Liver (tissue), 9 donors: Measurements from ENCODE around the gene KCNS3. TPM values are rescaled to one million over a fixed set of nuclear protein-coding genes. Genes with fewer than 3 reads are reported as not detected.
"Not testable (repeated sequence)": the region's sequence is repeated elsewhere in the genome, so short reads cannot be mapped to it uniquely, and the experiment has no call there.

ENCODE experiments used
- DNase-seq: peaks from one replicate; pipeline ENCODE4 v3.0.0-alpha.2; 2017; ENCODE audit warnings: low spot score
- H3K27ac ChIP-seq, 2 donors: one replicate each; pipeline ENCODE4 v1.7.0; 2013; ENCODE audit warnings: inconsistent platforms in 2 of 2, low read length in 2 of 2, control low read depth in 1 of 2, low read depth in 1 of 2, mild to moderate bottlenecking in 1 of 2
- H3K27me3 ChIP-seq, 4 donors: one replicate each; pipeline versions ENCODE4 v1.6.1 to v1.7.0; 2013; ENCODE audit warnings: low read length in 3 of 4, inconsistent platforms in 1 of 4, mild to moderate bottlenecking in 1 of 4, moderate library complexity in 1 of 4; ENCODE audit not compliant: control insufficient read depth in 4 of 4, insufficient read depth in 4 of 4
- H3K36me3 ChIP-seq, 4 donors: one replicate each; pipeline versions ENCODE4 v1.6.1 to v1.7.0; 2013; ENCODE audit warnings: low read length in 3 of 4, mild to moderate bottlenecking in 3 of 4, low read depth in 1 of 4, moderate library complexity in 1 of 4; ENCODE audit not compliant: control insufficient read depth in 4 of 4, insufficient read depth in 3 of 4
- H3K4me1 ChIP-seq, 4 donors: one replicate each; pipeline versions ENCODE4 v1.6.1 to v1.7.0; 2013; ENCODE audit warnings: low read length in 3 of 4, mild to moderate bottlenecking in 3 of 4, moderate library complexity in 1 of 4; ENCODE audit not compliant: control insufficient read depth in 4 of 4, insufficient read depth in 4 of 4
- H3K4me3 ChIP-seq, 3 donors: one replicate each; pipeline versions ENCODE4 v1.6.1 to v1.7.0; 2013; ENCODE audit warnings: low read length in 3 of 3, control low read depth in 1 of 3, low read depth in 1 of 3, mild to moderate bottlenecking in 1 of 3
- H3K9ac ChIP-seq, 2 donors: one replicate each; pipeline ENCODE4 v1.7.0; 2013; ENCODE audit warnings: low read length in 2 of 2, mild to moderate bottlenecking in 2 of 2, moderate library complexity in 2 of 2, control low read depth in 1 of 2, low read depth in 1 of 2
- H3K9me3 ChIP-seq, 4 donors: one replicate each; pipeline versions ENCODE4 v1.6.1 to v1.7.0; 2013; ENCODE audit warnings: low read length in 3 of 4; ENCODE audit not compliant: control insufficient read depth in 4 of 4
- ATF3 ChIP-seq: IDR thresholded peaks from 2 replicates; pipeline ENCODE4 v1.6.1; 2016; ENCODE audit warnings: antibody characterized with exemption
- FOXA1 ChIP-seq: IDR thresholded peaks from 2 replicates; pipeline ENCODE4 v1.6.1; 2016; ENCODE audit warnings: antibody characterized with exemption
- FOXA2 ChIP-seq: IDR thresholded peaks from 2 replicates; pipeline ENCODE4 v1.6.1; 2016; ENCODE audit warnings: antibody characterized with exemption
- GABPA ChIP-seq, 2 donors: IDR thresholded peaks in 1 of 2; conservative IDR thresholded peaks in 1 of 2; 2 replicates each; pipeline ENCODE4 v1.6.1; 2016; ENCODE audit warnings: antibody characterized with exemption in 2 of 2, mild to moderate bottlenecking in 1 of 2, moderate library complexity in 1 of 2
- HNF4A ChIP-seq, 2 donors: conservative IDR thresholded peaks; 2 replicates each; pipeline ENCODE4 v1.6.1; 2016; ENCODE audit warnings: antibody characterized with exemption in 2 of 2, mild to moderate bottlenecking in 2 of 2
- HNF4G ChIP-seq: IDR thresholded peaks from 2 replicates; pipeline ENCODE4 v1.6.1; 2016; ENCODE audit warnings: antibody characterized with exemption
- JUND ChIP-seq, 2 donors: IDR thresholded peaks; 2 replicates each; pipeline ENCODE4 v1.6.1; 2016; ENCODE audit warnings: antibody characterized with exemption in 2 of 2
- NR2F2 ChIP-seq: IDR thresholded peaks from 2 replicates; pipeline ENCODE4 v1.6.1; 2016; ENCODE audit warnings: antibody characterized with exemption
- RAD21 ChIP-seq, 2 donors: IDR thresholded peaks; 2 replicates each; pipeline ENCODE4 v1.6.1; 2016; ENCODE audit warnings: antibody characterized with exemption in 2 of 2, mild to moderate bottlenecking in 2 of 2
- REST ChIP-seq: IDR thresholded peaks from 2 replicates; pipeline ENCODE4 v1.6.1; 2016; ENCODE audit warnings: antibody characterized with exemption, mild to moderate bottlenecking
- RXRA ChIP-seq, 2 donors: IDR thresholded peaks; 2 replicates each; pipeline ENCODE4 v1.6.1; 2017 to 2018; ENCODE audit warnings: antibody characterized with exemption in 2 of 2, mild to moderate bottlenecking in 1 of 2
- SP1 ChIP-seq: IDR thresholded peaks from 2 replicates; pipeline ENCODE4 v1.6.1; 2018; ENCODE audit warnings: antibody characterized with exemption, mild to moderate bottlenecking
- TAF1 ChIP-seq: conservative IDR thresholded peaks from 2 replicates; pipeline ENCODE4 v1.6.1; 2016; ENCODE audit warnings: antibody characterized with exemption, mild to moderate bottlenecking
- YY1 ChIP-seq: IDR thresholded peaks from 2 replicates; pipeline ENCODE4 v1.6.1; 2016; ENCODE audit warnings: antibody characterized with exemption, mild to moderate bottlenecking
- ZBTB33 ChIP-seq: IDR thresholded peaks from 2 replicates; pipeline ENCODE4 v1.6.1; 2016; ENCODE audit warnings: antibody characterized with exemption
- WGBS: extraction: QIAGEN DNeasy Blood & Tissue Kit; methylation state at CpG from one replicate; pipeline ENCODE4 v1.1.7; 2013; 5-methylcytosine and 5-hydroxymethylcytosine counted together
- polyA plus RNA-seq, 2 donors: library from polyadenylated mRNA; stranded (reverse) in 1 of 2; unstranded in 1 of 2; fragments of 200-250 nt in 1 of 2; fragments of >200 nt in 1 of 2; fragmentation: Nextera tagmentation in 1 of 2; extraction: Ambion mirVana in 1 of 2; gene quantifications; one replicate each; pipeline versions ENCODE4 v1.2.1 to v1.2.3, GENCODE V29; 2013 to 2015
- total RNA-seq, 2 donors: library from RNA; depleted of rRNA; stranded (reverse); fragments of >200 nt; gene quantifications; one replicate each; pipeline ENCODE4 v1.2.3, GENCODE V29; 2014
- TF ChIP-seq, protein P1 (sequence below): fragments of 150-350 bp; IDR thresholded peaks from 2 replicates; pipeline ENCODE4 v1.5.1; 2017; ENCODE audit warnings: improper control_type of control experiment, low read depth, low read length; ENCODE audit not compliant: missing input control
- TF ChIP-seq, protein P2 (sequence below): IDR thresholded peaks from 2 replicates; pipeline ENCODE4 v1.6.1; 2016; ENCODE audit warnings: antibody characterized with exemption
- donor health status: healthy.
- donor health status: healthy.
- donor health status: healthy.
- donor health status: healthy.
- donor health status: healthy.

Gene KCNS3
- total and polyA plus RNA-seq, 4 donors, result 0.56 to 2.8 (median 1.7) TPM

GRCh38 chr2:17962876-17963275 is 84.4 kb downstream of the KCNS3 start:
- DNase-seq, result no peak
- Histone ChIP-seq H3K36me3 (no peaks in the 10 kb centered on the region), H3K27ac (no peak overlapping the region), H3K4me3 (no peak overlapping the region), H3K27me3 (no peaks in the 10 kb centered on the region), H3K9ac (no peak overlapping the region), H3K4me1 (no peaks in the 10 kb centered on the region), H3K9me3 (no peaks in the 10 kb centered on the region)
- no peak for TF ChIP-seq SP1
- TF ChIP-seq RXRA (IDR thresholded peaks at IDR 0.05), result no peak
- no peak for TF ChIP-seq JUND (IDR thresholded peaks at IDR 0.05)
- no peak for TF ChIP-seq REST
- no peak for TF ChIP-seq TAF1
- TF ChIP-seq ATF3, result no peak
- WGBS, result 13% methylated on average over 2 of the region's 2 CpGs

DNA sequence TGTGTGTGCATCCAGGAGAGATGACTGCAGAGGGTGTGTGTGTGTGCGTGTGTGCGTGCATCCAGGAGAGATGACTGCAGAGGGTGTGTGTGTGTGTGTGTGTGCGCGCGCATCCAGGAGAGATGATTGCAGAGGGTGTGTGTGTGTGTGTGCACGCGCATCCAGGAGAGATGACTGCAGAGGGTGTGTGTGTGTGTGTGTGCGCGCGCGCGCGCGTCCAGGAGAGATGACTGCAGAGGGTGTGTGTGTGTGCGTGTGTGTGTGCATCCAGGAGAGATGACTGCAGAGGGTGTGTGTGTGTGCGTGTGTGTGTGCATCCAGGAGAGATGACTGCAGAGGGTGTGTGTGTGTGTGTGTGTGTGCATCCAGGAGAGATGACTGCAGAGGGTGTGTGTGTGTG is 85.1 kb downstream of the KCNS3 start:
- WGBS, result 97% methylated on average over 15 of the region's 16 CpGs
- H3K4me1 ChIP-seq, DNase-seq, H3K9me3 ChIP-seq, H3K4me3 ChIP-seq, H3K9ac ChIP-seq, H3K27ac ChIP-seq, H3K27me3 ChIP-seq, H3K36me3 ChIP-seq: not testable (repeated sequence)

DNA sequence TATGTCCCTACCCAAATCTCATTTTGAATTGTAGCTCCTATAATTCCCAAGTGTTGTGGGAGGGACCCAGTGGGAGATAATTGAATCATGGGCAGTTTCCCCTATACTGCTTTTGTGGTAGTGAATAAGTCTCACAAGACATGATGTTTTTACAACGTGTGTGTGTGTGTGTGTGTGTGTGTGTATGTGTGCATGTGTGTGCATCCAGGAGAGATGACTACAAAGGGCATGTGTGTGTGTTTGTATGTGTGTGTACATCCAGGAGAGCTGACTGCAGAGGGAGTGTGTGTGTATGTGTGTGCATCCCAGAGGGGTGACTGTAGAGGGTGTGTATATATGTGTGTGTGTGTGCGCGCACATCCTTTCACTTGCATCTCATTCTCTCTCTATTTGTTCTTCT is 86.7 kb downstream of the KCNS3 start:
- WGBS, result 70% methylated on average over 3 of the region's 3 CpGs

More for the DNA sequence above, 86.7 kb downstream of the KCNS3 start:
- H3K36me3 ChIP-seq, result no peaks in the 10 kb centered on the region
- H3K9me3 ChIP-seq, result no peaks in the 10 kb centered on the region
- H3K4me1 ChIP-seq, result no peaks in the 10 kb centered on the region
- H3K9ac ChIP-seq, result no peak overlapping the region
- H3K27ac ChIP-seq, result no peak overlapping the region
- no peak overlapping the region for H3K4me3 ChIP-seq
- H3K27me3 ChIP-seq, result no peaks in the 10 kb centered on the region
- DNase-seq, result no peak
- TF ChIP-seq FOXA1 (no peak), HNF4G (no peak), FOXA2 (no peak), GABPA (IDR thresholded peaks at IDR 0.05 in 1 of 2, conservative IDR thresholded peaks at IDR 0.05 in 1 of 2) (no peak), RAD21 (IDR thresholded peaks at IDR 0.05) (no peak), YY1 (no peak), RXRA (IDR thresholded peaks at IDR 0.05) (no peak), ZBTB33 (no peak), NR2F2 (no peak), JUND (IDR thresholded peaks at IDR 0.05) (no peak), REST (no peak), SP1 (no peak), TAF1 (no peak), HNF4A (conservative IDR thresholded peaks at IDR 0.05) (no peak), ATF3 (no peak)
- TF ChIP-seq, protein P1, sequence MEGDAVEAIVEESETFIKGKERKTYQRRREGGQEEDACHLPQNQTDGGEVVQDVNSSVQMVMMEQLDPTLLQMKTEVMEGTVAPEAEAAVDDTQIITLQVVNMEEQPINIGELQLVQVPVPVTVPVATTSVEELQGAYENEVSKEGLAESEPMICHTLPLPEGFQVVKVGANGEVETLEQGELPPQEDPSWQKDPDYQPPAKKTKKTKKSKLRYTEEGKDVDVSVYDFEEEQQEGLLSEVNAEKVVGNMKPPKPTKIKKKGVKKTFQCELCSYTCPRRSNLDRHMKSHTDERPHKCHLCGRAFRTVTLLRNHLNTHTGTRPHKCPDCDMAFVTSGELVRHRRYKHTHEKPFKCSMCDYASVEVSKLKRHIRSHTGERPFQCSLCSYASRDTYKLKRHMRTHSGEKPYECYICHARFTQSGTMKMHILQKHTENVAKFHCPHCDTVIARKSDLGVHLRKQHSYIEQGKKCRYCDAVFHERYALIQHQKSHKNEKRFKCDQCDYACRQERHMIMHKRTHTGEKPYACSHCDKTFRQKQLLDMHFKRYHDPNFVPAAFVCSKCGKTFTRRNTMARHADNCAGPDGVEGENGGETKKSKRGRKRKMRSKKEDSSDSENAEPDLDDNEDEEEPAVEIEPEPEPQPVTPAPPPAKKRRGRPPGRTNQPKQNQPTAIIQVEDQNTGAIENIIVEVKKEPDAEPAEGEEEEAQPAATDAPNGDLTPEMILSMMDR, result no peak
- TF ChIP-seq, protein P2, sequence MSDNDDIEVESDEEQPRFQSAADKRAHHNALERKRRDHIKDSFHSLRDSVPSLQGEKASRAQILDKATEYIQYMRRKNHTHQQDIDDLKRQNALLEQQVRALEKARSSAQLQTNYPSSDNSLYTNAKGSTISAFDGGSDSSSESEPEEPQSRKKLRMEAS, result no peak
